H1 (cell line): ENCODE measurements around the gene SNRK.

Experiments used
- BCL11A ChIP-seq, 2 experiments: IDR thresholded peaks; one replicate each; pipeline ENCODE4 v1.6.1; 2011; ENCODE audit warnings: low read depth in 2 of 2, low read length in 2 of 2, mild to moderate bottlenecking in 2 of 2
- EZH2 ChIP-seq: fragments of 200-600 bp; sonication (generic); IDR thresholded peaks from 2 replicates; pipeline ENCODE4 v1.7.1; 2012; ENCODE audit warnings: low read depth, mild to moderate bottlenecking, moderate library complexity, low read length, inconsistent platforms; ENCODE audit not compliant: severe bottlenecking
- HDAC2 ChIP-seq, 2 experiments: fragments of 300-600 bp in 1 of 2; sonication (generic) in 1 of 2; IDR thresholded peaks; 2 replicates each; pipeline ENCODE4 v1.6.1; 2011 to 2012; ENCODE audit warnings: low read depth in 2 of 2, low read length in 2 of 2, mild to moderate bottlenecking in 2 of 2, moderate library complexity in 2 of 2, borderline replicate concordance in 1 of 2, inconsistent platforms in 1 of 2
- POLR2A ChIP-seq, 2 experiments: IDR thresholded peaks; 1 replicate in 1 of 2; 2 replicates in 1 of 2; pipeline ENCODE4 v1.6.1; 2011; ENCODE audit warnings: low read depth in 2 of 2, low read length in 2 of 2, mild to moderate bottlenecking in 2 of 2; ENCODE audit errors: control extremely low read depth in 1 of 2
- POLR2AphosphoS5 ChIP-seq: IDR thresholded peaks from 2 replicates; pipeline ENCODE4 v1.6.1; 2011; ENCODE audit warnings: low read depth, low read length
- TAF1 ChIP-seq: IDR thresholded peaks from 2 replicates; pipeline ENCODE4 v1.6.1; 2011; ENCODE audit warnings: mild to moderate bottlenecking, low read depth, low read length
- TF ChIP-seq, protein P1 (sequence below), 3 experiments: IDR thresholded peaks; 1 replicate in 2 of 3; 2 replicates in 1 of 3; pipeline versions ENCODE4 v1.5.1 to v1.6.1; 2011; ENCODE audit warnings: low read length in 3 of 3, mild to moderate bottlenecking in 3 of 3, inconsistent platforms in 2 of 3, low read depth in 1 of 3, moderate library complexity in 1 of 3; ENCODE audit not compliant: insufficient read depth in 1 of 3; ENCODE audit errors: control extremely low read depth in 1 of 3

- TF ChIP-seq, protein P1, sequence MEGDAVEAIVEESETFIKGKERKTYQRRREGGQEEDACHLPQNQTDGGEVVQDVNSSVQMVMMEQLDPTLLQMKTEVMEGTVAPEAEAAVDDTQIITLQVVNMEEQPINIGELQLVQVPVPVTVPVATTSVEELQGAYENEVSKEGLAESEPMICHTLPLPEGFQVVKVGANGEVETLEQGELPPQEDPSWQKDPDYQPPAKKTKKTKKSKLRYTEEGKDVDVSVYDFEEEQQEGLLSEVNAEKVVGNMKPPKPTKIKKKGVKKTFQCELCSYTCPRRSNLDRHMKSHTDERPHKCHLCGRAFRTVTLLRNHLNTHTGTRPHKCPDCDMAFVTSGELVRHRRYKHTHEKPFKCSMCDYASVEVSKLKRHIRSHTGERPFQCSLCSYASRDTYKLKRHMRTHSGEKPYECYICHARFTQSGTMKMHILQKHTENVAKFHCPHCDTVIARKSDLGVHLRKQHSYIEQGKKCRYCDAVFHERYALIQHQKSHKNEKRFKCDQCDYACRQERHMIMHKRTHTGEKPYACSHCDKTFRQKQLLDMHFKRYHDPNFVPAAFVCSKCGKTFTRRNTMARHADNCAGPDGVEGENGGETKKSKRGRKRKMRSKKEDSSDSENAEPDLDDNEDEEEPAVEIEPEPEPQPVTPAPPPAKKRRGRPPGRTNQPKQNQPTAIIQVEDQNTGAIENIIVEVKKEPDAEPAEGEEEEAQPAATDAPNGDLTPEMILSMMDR (IDR thresholded peaks at IDR 0.05; ENCODE audit: control extremely low read depth in 1 of 3, insufficient read depth in 1 of 3, low read depth in 1 of 3, low read length in 3 of 3) = no peak
- TF ChIP-seq POLR2A (IDR thresholded peaks at IDR 0.05; ENCODE audit: control extremely low read depth in 1 of 2, low read depth in 2 of 2, low read length in 2 of 2) = no peak
- TF ChIP-seq EZH2 = no peak
- no peak for TF ChIP-seq POLR2AphosphoS5
- TF ChIP-seq BCL11A (IDR thresholded peaks at IDR 0.05; ENCODE audit: low read depth in 2 of 2, low read length in 2 of 2) = no peak
- no peak for TF ChIP-seq HDAC2 (IDR thresholded peaks at IDR 0.05; ENCODE audit: borderline replicate concordance in 1 of 2, low read depth in 2 of 2, low read length in 2 of 2)
- TF ChIP-seq TAF1 = no peak
Observed at GRCh38 chr3:43248973-43249372, 37.4 kb upstream of the SNRK start.
